ENCODE measurements around the gene ZNF579. TPM values are rescaled to one million over a fixed set of nuclear protein-coding genes. Genes with fewer than 3 reads are reported as not detected.
"Not testable (repeated sequence)": the region's sequence is repeated elsewhere in the genome, so short reads cannot be mapped to it uniquely, and the experiment has no call there.

Gene ZNF579
- total and polyA plus RNA-seq, 7 donors: 4.2 to 81.6 (median 22.9) TPM

DNA sequence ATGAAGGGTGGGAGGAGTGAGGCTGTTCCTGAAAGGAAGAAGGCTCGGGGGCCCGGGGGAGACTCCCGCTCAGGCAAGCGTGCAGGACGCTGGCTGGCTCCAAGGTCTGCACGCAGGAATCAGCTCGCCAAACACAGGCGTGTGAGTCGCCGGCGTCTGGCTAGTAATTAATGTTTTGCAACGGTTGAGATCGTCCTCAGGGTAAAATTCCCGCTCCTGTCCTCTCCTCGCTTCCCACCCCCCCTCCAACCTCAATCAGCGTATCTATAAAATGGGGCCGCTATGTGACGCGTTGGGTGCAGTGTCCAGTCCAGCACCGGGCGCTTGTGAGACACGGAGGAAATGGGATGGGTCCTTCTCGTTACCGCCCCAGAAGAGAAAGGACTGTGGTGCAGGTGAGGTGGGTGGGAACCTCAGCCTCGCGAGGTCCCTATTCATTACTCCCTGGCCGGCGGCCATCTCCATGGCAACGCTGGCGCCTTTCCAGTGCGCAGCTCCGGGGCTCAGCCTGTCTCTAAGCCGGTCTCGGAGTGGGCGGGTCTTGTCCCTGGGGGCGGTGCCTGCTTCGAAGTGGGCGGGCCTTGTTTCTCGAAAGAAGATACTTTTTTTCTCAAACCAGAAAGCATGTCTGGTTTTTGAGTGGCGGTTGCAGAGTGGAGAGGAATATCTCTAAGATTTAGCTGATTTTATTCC is 6.5 kb upstream of the ZNF579 start:
- peaks cover 0 to 5% (median 0%) of the 10 kb centered on the region in 3 donors for H3K27me3 ChIP-seq (ENCODE audit: insufficient read depth in 3 of 3, low read length in 2 of 3)
- TF ChIP-seq, protein P1, sequence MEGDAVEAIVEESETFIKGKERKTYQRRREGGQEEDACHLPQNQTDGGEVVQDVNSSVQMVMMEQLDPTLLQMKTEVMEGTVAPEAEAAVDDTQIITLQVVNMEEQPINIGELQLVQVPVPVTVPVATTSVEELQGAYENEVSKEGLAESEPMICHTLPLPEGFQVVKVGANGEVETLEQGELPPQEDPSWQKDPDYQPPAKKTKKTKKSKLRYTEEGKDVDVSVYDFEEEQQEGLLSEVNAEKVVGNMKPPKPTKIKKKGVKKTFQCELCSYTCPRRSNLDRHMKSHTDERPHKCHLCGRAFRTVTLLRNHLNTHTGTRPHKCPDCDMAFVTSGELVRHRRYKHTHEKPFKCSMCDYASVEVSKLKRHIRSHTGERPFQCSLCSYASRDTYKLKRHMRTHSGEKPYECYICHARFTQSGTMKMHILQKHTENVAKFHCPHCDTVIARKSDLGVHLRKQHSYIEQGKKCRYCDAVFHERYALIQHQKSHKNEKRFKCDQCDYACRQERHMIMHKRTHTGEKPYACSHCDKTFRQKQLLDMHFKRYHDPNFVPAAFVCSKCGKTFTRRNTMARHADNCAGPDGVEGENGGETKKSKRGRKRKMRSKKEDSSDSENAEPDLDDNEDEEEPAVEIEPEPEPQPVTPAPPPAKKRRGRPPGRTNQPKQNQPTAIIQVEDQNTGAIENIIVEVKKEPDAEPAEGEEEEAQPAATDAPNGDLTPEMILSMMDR (IDR thresholded peaks at IDR 0.05): no peak
- intact Hi-C loops (cut with DNase I): no loop called here
- H3K36me3 ChIP-seq (ENCODE audit: insufficient read depth in 1 of 2, low read depth in 1 of 2): peaks cover 0 to 5% of the 10 kb centered on the region in 2 donors
- peak overlapping the region; percentile 9 for H3K27ac ChIP-seq
- DNase-seq: peak; percentile 93 to 96
- H3K9me3 ChIP-seq: no peaks in the 10 kb centered on the region
- H3K4me3 ChIP-seq: peak overlapping the region; percentile 64
- peaks cover 15% of the 10 kb centered on the region for H3K4me1 ChIP-seq
- WGBS, 3 donors: 1% methylated on average over 37 to 40 of the region's 40 CpGs
- peak; percentile 85 to 92 (median 90) for ATAC-seq

DNA sequence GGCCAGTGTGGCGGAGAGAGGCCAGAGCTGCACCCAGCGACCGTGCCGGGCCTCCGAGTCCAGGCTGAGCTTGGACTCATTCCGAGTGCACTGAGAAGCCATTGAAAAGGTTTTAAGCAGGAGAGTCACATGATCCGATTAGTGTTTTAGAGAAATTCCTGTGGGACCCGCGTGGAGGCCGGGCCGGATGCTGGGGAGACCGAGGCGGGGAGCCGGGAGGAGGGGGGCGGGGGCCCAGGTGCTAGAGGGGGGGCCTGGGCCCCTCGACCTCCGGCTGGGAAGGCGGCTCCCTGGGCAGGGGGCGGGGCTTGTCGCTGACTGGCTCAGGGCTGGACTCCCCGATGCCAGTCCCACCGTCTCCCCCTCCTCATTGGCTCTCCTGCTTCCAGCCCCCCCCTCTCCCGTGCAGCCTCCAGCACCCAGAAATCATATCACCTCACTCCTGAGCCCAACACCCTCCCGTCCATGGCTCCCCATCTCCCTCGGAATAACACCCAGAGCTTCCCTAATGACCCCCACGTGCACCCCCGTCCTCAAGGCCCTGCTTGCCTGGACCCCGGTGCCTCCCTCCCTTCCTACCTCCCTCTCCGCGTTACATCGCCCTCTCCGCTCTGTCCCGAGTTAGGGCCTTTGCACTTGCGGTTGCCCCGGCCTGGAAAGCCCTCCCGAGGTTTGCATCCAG is 5.2 kb upstream of the ZNF579 start:
- TF ChIP-seq, protein P1 (IDR thresholded peaks at IDR 0.05): no peak
- peak overlapping the region; percentile 64 for H3K4me3 ChIP-seq
- H3K27ac ChIP-seq: peak overlapping the region; percentile 16
- peaks cover 0 to 5% (median 0%) of the 10 kb centered on the region in 3 donors for H3K27me3 ChIP-seq (ENCODE audit: insufficient read depth in 3 of 3, low read length in 2 of 3)
- peak; percentile 57 to 81 for DNase-seq
- no peaks in the 10 kb centered on the region for H3K36me3 ChIP-seq (ENCODE audit: insufficient read depth in 1 of 2, low read depth in 1 of 2)
- peak in 3 of 4 donors; percentile 21 to 43 (median 22) for ATAC-seq
- intact Hi-C loops (cut with DNase I): no loop called here
- no peaks in the 10 kb centered on the region for H3K9me3 ChIP-seq
- H3K4me1 ChIP-seq: peaks cover 18% of the 10 kb centered on the region
- WGBS, 3 donors: 3 to 8% (median 6%) methylated on average over 32 to 36 of the region's 36 CpGs

DNA sequence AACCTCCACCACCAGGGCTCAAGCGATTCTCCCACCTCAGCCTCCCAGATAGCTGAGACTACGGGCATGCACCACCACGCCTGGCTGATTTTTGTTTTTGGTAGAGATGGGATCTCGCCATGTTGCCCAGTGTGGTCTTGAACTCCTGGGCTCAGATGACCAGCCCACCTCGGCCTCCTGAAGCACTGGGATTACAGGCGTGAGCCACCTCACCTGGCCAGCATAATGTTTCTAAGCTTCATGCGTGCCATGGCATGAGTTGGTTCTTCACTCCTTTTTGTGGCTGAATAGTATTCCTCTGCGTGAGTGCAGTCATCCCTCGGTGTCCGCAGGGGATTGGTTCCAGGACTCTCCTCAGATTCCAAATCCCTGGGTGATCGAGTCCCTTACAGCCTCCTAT is 4.2 kb upstream of the ZNF579 start:
- 91 to 95% (median 92%) methylated on average over 11 of the region's 11 CpGs for WGBS, 3 donors
- Histone ChIP-seq H3K4me1 (peaks cover 18% of the 10 kb centered on the region), H3K27ac (no peak overlapping the region), H3K4me3 (no peak overlapping the region), H3K36me3 (ENCODE audit: insufficient read depth in 1 of 2, low read depth in 1 of 2) (no peaks in the 10 kb centered on the region), H3K9me3 (no peaks in the 10 kb centered on the region), H3K27me3 (ENCODE audit: insufficient read depth in 3 of 3, low read length in 2 of 3) (peaks cover 0 to 5% (median 0%) of the 10 kb centered on the region in 3 donors)
- ATAC-seq: no peak
- intact Hi-C loops (cut with DNase I): no loop called here
- no peak for DNase-seq
- TF ChIP-seq, protein P1 (IDR thresholded peaks at IDR 0.05): no peak

DNA sequence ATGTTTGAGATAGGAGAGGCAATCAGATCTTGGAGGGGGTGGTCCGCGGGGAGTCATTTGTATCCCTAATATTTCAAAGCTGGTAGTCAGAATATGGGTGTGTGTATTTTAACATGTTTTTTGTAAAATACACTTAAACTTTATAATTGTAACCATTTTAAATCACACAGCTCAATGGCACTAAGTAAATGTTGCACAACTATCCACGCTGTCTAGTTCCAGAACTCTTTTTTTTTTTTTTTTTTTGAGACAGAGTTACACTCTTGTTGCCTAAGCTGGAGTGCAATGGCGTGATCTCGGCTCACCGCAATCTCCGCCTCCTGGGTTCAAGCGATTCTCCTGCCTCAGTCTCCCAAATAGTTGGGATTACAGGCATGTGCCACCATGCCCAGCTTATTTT is 3.2 kb upstream of the ZNF579 start:
- ATAC-seq; H3K4me3 ChIP-seq; H3K9me3 ChIP-seq; intact Hi-C loops (cut with DNase I); H3K27me3 ChIP-seq (ENCODE audit: insufficient read depth in 3 of 3, low read length in 2 of 3); DNase-seq; H3K27ac ChIP-seq; H3K36me3 ChIP-seq (ENCODE audit: insufficient read depth in 1 of 2, low read depth in 1 of 2): not testable (repeated sequence)
- H3K4me1 ChIP-seq: peaks cover 18% of the 10 kb centered on the region
- WGBS, 3 donors: 70 to 78% (median 76%) methylated on average over 8 of the region's 8 CpGs

DNA sequence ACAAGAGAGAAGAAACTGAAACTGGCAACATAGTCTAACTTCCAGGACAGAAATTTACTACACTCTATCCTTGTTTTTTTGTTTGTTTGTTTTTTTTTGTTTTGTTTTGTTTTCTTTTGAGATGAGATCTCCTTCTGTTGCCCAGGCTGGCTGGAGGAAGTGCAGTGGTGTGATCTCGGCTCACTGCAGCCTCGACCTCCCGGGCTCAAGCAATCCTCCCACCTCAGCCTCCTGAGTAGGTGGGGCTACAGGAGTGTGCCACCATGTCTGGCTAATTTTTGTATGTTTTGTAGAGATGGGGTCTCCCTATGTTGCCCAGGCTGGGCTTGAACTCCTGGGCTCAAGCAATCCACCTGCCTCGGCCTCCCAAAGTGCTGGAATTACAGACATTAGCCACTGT is 1.6 kb upstream of the ZNF579 start:
- H3K27me3 ChIP-seq (ENCODE audit: insufficient read depth in 3 of 3, low read length in 2 of 3); intact Hi-C loops (cut with DNase I); DNase-seq; H3K9me3 ChIP-seq; ATAC-seq; H3K27ac ChIP-seq; H3K4me3 ChIP-seq: not testable (repeated sequence)
- Histone ChIP-seq H3K4me1 (peaks cover 18% of the 10 kb centered on the region), H3K36me3 (ENCODE audit: insufficient read depth in 1 of 2, low read depth in 1 of 2) (peaks cover 2 to 22% of the 10 kb centered on the region in 2 donors)
- 66 to 78% (median 73%) methylated on average over 4 of the region's 4 CpGs for WGBS, 3 donors
